GM12873 (cell line): Measurements from ENCODE around the gene OAT.

Source experiments
- TF ChIP-seq, protein P1 (sequence below): IDR thresholded peaks from 2 replicates; pipeline ENCODE4 v1.5.1; 2012; ENCODE audit warnings: low read depth, mild to moderate bottlenecking, moderate library complexity, low read length, control low read depth; ENCODE audit not compliant: insufficient read depth; ENCODE audit errors: missing control alignments

OAT gene

DNA sequence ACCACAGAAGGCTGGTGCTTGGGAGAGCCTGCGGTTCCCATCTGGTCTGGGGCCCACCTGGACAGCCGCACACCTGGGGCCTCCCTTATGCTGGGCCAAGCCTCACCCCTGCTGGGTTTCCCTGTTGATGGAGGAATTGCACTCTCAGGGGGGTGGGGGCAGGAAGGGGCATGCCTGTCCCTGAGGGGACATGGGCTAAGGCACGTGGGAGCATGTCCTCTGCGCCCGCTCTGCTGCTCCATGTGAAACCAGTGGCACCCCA lies 43.4 kb downstream of the OAT start:
- TF ChIP-seq, protein P1, sequence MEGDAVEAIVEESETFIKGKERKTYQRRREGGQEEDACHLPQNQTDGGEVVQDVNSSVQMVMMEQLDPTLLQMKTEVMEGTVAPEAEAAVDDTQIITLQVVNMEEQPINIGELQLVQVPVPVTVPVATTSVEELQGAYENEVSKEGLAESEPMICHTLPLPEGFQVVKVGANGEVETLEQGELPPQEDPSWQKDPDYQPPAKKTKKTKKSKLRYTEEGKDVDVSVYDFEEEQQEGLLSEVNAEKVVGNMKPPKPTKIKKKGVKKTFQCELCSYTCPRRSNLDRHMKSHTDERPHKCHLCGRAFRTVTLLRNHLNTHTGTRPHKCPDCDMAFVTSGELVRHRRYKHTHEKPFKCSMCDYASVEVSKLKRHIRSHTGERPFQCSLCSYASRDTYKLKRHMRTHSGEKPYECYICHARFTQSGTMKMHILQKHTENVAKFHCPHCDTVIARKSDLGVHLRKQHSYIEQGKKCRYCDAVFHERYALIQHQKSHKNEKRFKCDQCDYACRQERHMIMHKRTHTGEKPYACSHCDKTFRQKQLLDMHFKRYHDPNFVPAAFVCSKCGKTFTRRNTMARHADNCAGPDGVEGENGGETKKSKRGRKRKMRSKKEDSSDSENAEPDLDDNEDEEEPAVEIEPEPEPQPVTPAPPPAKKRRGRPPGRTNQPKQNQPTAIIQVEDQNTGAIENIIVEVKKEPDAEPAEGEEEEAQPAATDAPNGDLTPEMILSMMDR = no peak

DNA sequence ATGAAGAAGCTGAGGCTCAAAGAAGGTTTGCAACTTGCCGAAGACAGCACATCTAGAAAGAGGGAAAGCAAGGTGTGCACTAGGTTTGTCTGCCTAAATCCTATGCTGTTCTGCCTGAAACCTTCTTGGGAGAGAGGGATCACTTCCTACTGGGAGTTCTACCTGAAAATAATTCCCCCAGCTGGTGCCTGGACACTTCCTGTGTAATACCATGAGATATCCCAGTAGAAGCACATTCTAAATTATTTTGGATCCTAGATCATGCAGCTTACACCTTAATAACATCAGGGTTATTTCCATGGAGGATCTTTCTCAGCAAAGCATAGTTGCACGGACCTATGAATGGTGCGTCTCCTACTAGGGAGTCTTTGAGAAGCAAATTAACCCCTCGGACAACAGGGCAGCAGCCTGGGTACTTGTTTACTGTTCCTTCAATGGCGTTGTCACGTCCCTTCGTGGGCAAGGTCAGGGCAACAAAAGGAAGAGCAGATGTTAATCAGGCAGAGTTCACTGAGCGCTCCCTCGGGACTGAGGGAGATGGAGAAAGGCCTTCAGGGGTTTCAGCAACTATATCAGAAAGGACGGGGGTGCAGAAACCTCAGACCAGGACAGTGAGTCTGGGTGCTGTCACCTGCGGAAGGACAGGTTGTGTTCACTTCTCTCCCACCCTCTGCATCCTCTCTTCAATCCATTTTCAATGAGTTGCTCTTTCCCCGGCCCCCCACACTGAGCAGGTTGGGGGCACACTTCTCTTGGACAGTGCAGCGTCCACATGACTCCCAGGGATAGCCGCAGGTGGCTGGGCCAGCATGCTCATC lies 44.0 kb downstream of the OAT start:
- TF ChIP-seq, protein P1 = no peak

DNA sequence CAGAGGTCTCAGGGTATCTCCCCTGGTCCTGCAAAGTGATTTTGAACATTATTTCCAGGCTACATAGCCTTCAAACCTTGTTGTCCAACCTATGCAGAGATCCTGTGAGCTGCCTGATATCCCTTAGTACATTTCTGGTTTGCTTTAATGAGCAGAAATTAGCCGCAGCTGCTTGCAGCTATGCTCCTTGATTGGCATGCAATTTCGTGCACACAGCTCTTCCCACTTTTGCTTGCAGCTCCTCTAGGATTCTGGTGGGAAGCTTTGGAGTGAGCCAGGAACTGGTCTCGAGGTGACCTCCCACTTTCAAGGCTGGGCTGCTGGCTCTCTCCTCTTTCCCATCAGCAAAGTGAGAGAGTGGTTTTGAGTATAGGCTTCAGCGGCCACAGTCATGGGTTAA lies 45.8 kb downstream of the OAT start:
- TF ChIP-seq, protein P1 = no peak

DNA sequence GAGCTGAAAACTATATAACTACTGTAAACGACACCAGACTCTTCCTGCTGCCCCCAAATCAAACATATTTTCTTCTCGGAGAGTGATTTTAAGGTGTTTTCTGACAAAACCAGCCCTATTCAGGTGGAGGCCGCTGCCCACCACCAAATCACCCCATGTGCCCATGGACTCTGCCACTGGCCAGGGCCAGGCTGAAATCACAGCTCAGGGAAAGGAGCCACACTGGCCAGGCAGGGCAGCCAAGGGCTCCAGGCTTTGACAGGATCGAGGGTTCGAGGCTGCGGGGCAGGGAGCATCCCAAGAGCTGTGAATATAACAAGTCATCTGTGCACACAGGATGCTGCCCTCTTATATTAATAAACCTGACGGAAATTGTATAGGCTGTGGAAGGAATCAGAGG lies 48.3 kb downstream of the OAT start:
- TF ChIP-seq, protein P1 = no peak

DNA sequence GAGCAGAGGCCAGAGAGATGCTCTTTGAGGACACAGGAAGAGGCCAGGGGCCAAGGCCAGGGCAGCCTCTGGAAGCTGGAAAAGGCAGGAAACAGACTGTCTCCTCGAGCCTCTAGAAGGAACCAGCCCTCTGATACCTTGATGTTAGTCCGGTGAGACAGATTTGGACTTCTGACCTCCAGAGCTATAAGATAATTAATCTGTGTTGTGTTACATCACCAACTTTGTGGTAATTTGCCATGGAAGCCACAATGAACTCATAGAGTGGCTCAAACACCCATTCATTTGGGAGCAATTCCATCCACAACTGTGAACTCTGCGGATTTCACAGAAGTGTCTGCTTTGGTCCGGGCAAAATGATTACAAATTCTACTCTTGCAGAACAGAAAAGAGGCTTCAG lies 48.7 kb downstream of the OAT start:
- TF ChIP-seq, protein P1 = no peak

DNA sequence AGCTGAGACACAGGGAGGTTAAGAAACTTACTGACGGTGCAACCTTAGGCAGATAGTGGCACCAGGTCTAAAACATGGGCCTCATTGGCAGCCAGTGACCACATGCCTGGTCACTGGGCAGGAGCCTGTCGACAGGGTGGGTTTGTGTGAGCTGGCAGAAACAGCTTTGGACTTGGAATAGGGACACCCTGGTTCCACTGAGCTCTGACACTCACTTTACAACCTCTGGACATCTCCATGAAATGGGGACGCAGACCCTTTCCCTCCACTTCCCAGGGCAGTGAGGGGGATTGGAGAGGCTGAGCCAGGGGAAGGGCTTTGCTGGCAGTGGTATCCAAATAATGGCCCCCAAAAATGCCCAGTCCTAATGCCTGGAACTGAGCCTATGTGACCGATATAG lies 49.7 kb downstream of the OAT start:
- TF ChIP-seq, protein P1 = no peak

DNA sequence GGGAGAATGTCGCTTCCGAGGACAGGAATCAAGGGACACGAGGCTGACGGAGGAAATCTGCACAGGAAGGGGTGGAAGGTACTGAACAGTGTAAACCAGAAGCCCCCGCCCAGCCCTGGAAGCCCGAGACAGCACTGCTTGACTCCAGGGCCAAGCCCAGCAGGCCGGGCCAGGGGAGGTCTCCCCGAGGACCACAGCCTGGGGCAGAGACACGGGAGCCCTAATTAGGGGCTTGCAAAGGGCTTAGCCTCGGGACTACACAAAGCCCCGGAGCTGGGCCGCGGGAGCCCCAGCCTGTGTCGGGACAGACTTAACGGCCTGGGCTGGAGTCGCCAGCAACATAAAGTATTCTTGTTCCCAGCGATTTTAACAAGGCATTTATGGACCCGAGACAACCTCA lies 50.8 kb downstream of the OAT start:
- TF ChIP-seq, protein P1 = no peak

DNA sequence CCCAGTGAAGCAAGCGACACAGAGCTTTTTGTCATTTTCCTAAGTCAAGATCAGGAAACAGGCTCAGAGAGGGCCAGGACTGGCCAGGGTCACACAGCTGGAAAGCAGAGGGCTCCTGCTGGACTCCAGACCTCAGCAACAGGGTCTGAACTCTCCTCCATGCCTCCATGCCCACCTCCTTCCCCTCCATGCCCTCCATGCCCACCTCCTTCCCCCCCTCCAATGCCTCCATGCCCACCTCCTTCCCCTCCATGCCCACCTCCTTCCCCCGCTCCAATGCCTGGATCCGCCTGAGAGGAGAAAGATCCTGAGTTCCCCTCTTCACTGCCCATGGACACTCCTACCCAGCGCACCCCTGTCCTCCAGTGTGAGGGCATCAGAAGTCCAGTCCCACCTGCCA lies 51.3 kb downstream of the OAT start:
- TF ChIP-seq, protein P1 = no peak
